Immature natural killer cell (primary cell): Measurements from ENCODE around the gene APBA1. TPM values are rescaled to one million over a fixed set of nuclear protein-coding genes. Genes with fewer than 3 reads are reported as not detected.

Source experiments
- DNase-seq, 3 donors: peaks; one replicate each; pipeline ENCODE4 v3.0.0; 2022; ENCODE audit warnings: mixed read lengths in 1 of 3
- H3K27ac Mint-ChIP-seq, 6 donors: one replicate each; pipeline ENCODE4 v1.8.0; 2020; ENCODE audit warnings: mixed read lengths in 6 of 6, mild to moderate bottlenecking in 5 of 6, inconsistent platforms in 4 of 6, moderate library complexity in 3 of 6
- H3K27me3 Mint-ChIP-seq, 3 donors: one replicate each; pipeline ENCODE4 v1.8.0; 2020 to 2021; ENCODE audit warnings: low read depth in 3 of 3, mild to moderate bottlenecking in 3 of 3, mixed read lengths in 3 of 3, moderate library complexity in 3 of 3, inconsistent platforms in 1 of 3
- H3K36me3 Mint-ChIP-seq, 3 donors: one replicate each; pipeline ENCODE4 v1.8.0; 2020; ENCODE audit warnings: mixed read lengths in 3 of 3, inconsistent platforms in 2 of 3, mild to moderate bottlenecking in 2 of 3
- H3K4me1 Mint-ChIP-seq, 2 donors: one replicate each; pipeline ENCODE4 v1.8.0; 2020; ENCODE audit warnings: inconsistent platforms in 2 of 2, mild to moderate bottlenecking in 2 of 2, mixed read lengths in 2 of 2, moderate library complexity in 1 of 2
- H3K4me3 Mint-ChIP-seq, 5 donors: one replicate each; pipeline ENCODE4 v1.8.0; 2020; ENCODE audit warnings: mild to moderate bottlenecking in 5 of 5, mixed read lengths in 5 of 5, inconsistent platforms in 3 of 5, moderate library complexity in 3 of 5
- H3K9me3 Mint-ChIP-seq, 6 donors: one replicate each; pipeline ENCODE4 v1.8.0; 2020; ENCODE audit warnings: mild to moderate bottlenecking in 6 of 6, mixed read lengths in 6 of 6, inconsistent platforms in 4 of 6, moderate library complexity in 3 of 6
- polyA plus RNA-seq, 3 donors: library from polyadenylated mRNA; unstranded; fragments of 300-500 nt; fragmentation: Illumina TruSeq; gene quantifications; one replicate each; pipeline ENCODE4 v1.2.3, GENCODE V29; 2021

The APBA1 gene
- polyA plus RNA-seq, 3 donors from 2014 or later, result not detected

DNA sequence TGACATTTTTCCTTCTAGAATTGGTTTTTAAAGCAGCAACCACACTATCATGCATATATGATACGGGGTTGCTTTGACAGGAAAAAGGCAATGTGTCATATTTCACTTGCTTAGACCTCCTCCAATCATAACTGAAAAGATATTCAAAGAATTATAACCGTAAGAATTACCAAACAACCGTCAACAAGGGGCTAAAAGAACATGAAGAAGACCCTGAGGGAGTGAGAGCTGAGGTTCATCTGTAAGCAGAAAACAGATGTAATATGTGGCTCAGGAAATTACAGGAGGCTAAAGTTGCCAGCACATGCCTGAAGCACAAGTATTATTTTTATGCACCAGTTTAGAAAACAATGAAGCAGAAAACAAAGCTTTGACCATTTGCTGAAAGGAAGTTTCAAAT, 78.9 kb downstream of the APBA1 start:
- Mint-ChIP-seq H3K4me1 (no peaks in the 10 kb centered on the region), H3K36me3 (no peaks in the 10 kb centered on the region), H3K27me3 (peaks cover 0 to 9% (median 3%) of the 10 kb centered on the region in 3 donors), H3K9me3 (peaks cover 0 to 2% (median 0%) of the 10 kb centered on the region in 6 donors), H3K4me3 (no peak overlapping the region), H3K27ac (no peak overlapping the region)
- no peak for DNase-seq

DNA sequence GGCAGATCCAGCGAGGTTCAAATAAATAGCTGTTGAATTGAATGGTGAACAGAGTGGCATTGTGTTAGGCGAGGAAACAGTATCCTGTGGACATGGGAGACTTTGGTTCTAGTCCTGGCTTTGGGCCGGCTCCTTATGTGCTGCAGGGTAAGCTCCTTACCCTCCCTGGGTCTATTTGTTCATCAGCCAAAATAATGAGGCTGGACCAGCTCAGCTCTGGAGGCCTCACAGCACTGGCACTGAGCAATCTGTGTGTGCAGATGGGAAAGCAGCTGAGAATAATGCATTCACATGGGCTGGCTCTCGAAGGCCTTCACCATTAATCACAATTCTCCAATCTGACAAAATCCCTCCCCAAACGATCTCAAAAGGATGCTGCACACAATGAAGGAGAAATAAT, 81.9 kb downstream of the APBA1 start:
- no peak for DNase-seq
- Mint-ChIP-seq H3K36me3 (no peaks in the 10 kb centered on the region), H3K9me3 (no peaks in the 10 kb centered on the region), H3K27ac (no peak overlapping the region), H3K4me3 (no peak overlapping the region), H3K27me3 (peaks cover 0 to 5% (median 3%) of the 10 kb centered on the region in 3 donors), H3K4me1 (no peaks in the 10 kb centered on the region)

GRCh38 chr9:69589156-69589555, 83.0 kb downstream of the APBA1 start:
- Mint-ChIP-seq H3K4me3 (no peak overlapping the region), H3K4me1 (no peaks in the 10 kb centered on the region), H3K27me3 (peaks cover 0 to 5% (median 4%) of the 10 kb centered on the region in 3 donors), H3K9me3 (no peaks in the 10 kb centered on the region), H3K27ac (no peak overlapping the region), H3K36me3 (no peaks in the 10 kb centered on the region)
- DNase-seq, result no peak

DNA sequence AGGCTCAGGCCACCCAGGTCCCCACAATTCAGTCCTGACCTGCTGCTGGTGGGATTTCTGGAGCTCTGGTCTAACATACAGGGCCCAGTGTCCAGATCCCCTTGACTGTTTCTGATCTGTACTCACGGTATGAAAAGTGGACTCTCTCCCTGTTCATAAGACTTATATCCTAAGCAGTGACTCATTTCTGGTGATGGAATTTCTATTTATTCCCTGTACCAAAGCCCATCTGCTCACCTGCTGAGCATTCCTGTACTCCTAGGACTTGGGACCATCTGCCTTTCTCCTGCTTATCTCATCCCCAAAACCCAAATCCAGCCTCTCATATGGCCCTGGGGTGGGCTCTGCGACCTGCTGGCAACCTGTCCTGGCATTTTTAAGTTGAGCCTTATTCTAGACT, 86.6 kb downstream of the APBA1 start:
- Mint-ChIP-seq H3K27ac (no peak overlapping the region), H3K4me1 (no peaks in the 10 kb centered on the region), H3K9me3 (no peaks in the 10 kb centered on the region), H3K36me3 (no peaks in the 10 kb centered on the region), H3K27me3 (peaks cover 0 to 4% (median 0%) of the 10 kb centered on the region in 3 donors), H3K4me3 (no peak overlapping the region)
- no peak for DNase-seq

DNA sequence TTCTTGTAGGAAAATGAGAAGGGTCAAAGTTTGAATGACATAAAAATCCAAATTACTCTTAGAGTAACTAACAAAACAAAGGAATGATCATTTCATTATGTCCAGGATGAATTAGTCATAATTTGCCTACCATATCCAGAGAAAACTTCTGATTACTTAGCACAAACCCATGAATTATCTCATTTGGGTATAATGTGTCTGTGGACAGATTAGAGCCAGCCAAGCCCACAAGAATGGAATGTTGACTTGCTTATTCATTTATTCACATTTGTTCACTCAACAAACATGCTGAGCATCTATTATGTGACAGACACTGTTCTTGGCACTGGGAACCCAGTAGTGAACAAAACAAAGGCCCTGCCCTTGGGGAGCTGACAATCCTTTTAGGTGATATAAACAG, 87.4 kb downstream of the APBA1 start:
- no peak for DNase-seq
- H3K4me3 Mint-ChIP-seq, result no peak overlapping the region
- H3K27me3 Mint-ChIP-seq, result peaks cover 0 to 4% (median 0%) of the 10 kb centered on the region in 3 donors
- H3K9me3 Mint-ChIP-seq, result no peaks in the 10 kb centered on the region
- H3K4me1 Mint-ChIP-seq, result no peaks in the 10 kb centered on the region
- H3K27ac Mint-ChIP-seq, result no peak overlapping the region
- H3K36me3 Mint-ChIP-seq, result no peaks in the 10 kb centered on the region

GRCh38 chr9:69583645-69584234, 88.4 kb downstream of the APBA1 start:
- Mint-ChIP-seq H3K4me3 (no peak overlapping the region), H3K27me3 (peaks cover 0 to 4% (median 0%) of the 10 kb centered on the region in 3 donors), H3K4me1 (no peaks in the 10 kb centered on the region), H3K36me3 (no peaks in the 10 kb centered on the region), H3K9me3 (no peaks in the 10 kb centered on the region), H3K27ac (no peak overlapping the region)
- no peak for DNase-seq

- DNase-seq, result no peak
- peaks cover 0 to 2% (median 0%) of the 10 kb centered on the region in 3 donors for H3K27me3 Mint-ChIP-seq
- H3K36me3 Mint-ChIP-seq, result no peaks in the 10 kb centered on the region
- no peak overlapping the region for H3K27ac Mint-ChIP-seq
- no peaks in the 10 kb centered on the region for H3K4me1 Mint-ChIP-seq
- H3K4me3 Mint-ChIP-seq, result no peak overlapping the region
- no peaks in the 10 kb centered on the region for H3K9me3 Mint-ChIP-seq
These were observed 89.5 kb downstream of the APBA1 start for GRCh38 chr9:69582544-69583297.

- Mint-ChIP-seq H3K4me3 (no peak overlapping the region), H3K9me3 (no peaks in the 10 kb centered on the region)
These were observed 90.2 kb downstream of the APBA1 start for GRCh38 chr9:69582018-69582417.

GRCh38 chr9:69580582-69581214, 91.5 kb downstream of the APBA1 start:
- H3K27ac Mint-ChIP-seq, result no peak overlapping the region
- H3K9me3 Mint-ChIP-seq, result no peaks in the 10 kb centered on the region
- no peaks in the 10 kb centered on the region for H3K4me1 Mint-ChIP-seq
- no peak overlapping the region for H3K4me3 Mint-ChIP-seq
- H3K36me3 Mint-ChIP-seq, result no peaks in the 10 kb centered on the region
- peaks cover 0 to 5% (median 0%) of the 10 kb centered on the region in 3 donors for H3K27me3 Mint-ChIP-seq
- no peak for DNase-seq

More at GRCh38 chr9:69582018-69582417, 90.2 kb downstream of the APBA1 start:
- DNase-seq, result no peak
- H3K36me3 Mint-ChIP-seq, result no peaks in the 10 kb centered on the region
- H3K4me1 Mint-ChIP-seq, result no peaks in the 10 kb centered on the region
- no peak overlapping the region for H3K27ac Mint-ChIP-seq
- H3K27me3 Mint-ChIP-seq, result peaks cover 0 to 2% (median 0%) of the 10 kb centered on the region in 3 donors

GRCh38 chr9:69579760-69580581, 92.2 kb downstream of the APBA1 start:
- H3K36me3 Mint-ChIP-seq, result no peaks in the 10 kb centered on the region
- no peak overlapping the region for H3K4me3 Mint-ChIP-seq
- H3K4me1 Mint-ChIP-seq, result no peaks in the 10 kb centered on the region
- DNase-seq, result no peak
- H3K27ac Mint-ChIP-seq, result no peak overlapping the region
- H3K27me3 Mint-ChIP-seq, result peaks cover 0 to 6% (median 0%) of the 10 kb centered on the region in 3 donors
- H3K9me3 Mint-ChIP-seq, result no peaks in the 10 kb centered on the region

- Mint-ChIP-seq H3K4me1 (no peaks in the 10 kb centered on the region), H3K36me3 (no peaks in the 10 kb centered on the region), H3K4me3 (no peak overlapping the region), H3K27me3 (peaks cover 0 to 5% (median 0%) of the 10 kb centered on the region in 3 donors), H3K27ac (no peak overlapping the region), H3K9me3 (no peaks in the 10 kb centered on the region)
- no peak for DNase-seq
These were observed 93.0 kb downstream of the APBA1 start for GRCh38 chr9:69579032-69579758.

DNA sequence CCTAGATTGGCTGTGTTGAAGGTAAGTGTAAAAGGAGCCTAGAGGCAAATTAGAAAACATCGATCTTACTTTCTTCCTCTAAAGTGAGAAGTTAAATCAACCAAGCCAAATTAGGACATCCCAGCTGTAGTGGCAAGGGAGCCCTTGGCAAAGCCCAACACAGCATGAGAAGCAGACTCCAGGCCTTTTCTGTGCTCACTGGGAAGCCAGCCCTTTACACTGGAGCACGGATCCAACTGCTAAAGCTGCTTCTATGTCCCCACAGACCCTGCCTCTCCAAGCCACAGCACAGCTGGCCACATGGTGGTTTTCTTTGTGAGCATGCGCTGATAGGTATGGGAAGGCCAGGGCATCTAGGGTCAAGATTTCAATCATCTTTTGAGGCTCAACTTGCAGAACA, 94.1 kb downstream of the APBA1 start:
- no peak overlapping the region for H3K4me3 Mint-ChIP-seq
- H3K27ac Mint-ChIP-seq, result no peak overlapping the region

GRCh38 chr9:69577123-69577522, 95.0 kb downstream of the APBA1 start:
- Mint-ChIP-seq H3K9me3 (no peaks in the 10 kb centered on the region), H3K4me3 (no peak overlapping the region), H3K36me3 (no peaks in the 10 kb centered on the region), H3K27ac (no peak overlapping the region), H3K27me3 (peaks cover 0 to 8% (median 0%) of the 10 kb centered on the region in 3 donors), H3K4me1 (no peaks in the 10 kb centered on the region)
- no peak for DNase-seq

More for the DNA sequence above, 94.1 kb downstream of the APBA1 start:
- Mint-ChIP-seq H3K4me1 (no peaks in the 10 kb centered on the region), H3K27me3 (peaks cover 0 to 8% (median 0%) of the 10 kb centered on the region in 3 donors), H3K36me3 (no peaks in the 10 kb centered on the region), H3K9me3 (no peaks in the 10 kb centered on the region)
- DNase-seq, result no peak
